Colon (tissue), 2 donors: ENCODE measurements around the gene C1orf159.
"Not testable (repeated sequence)": the region's sequence is repeated elsewhere in the genome, so short reads cannot be mapped to it uniquely, and the experiment has no call there.

Source experiments
- FAIRE-seq: peaks from 2 replicates; lab custom pipeline; 2012; peaks lifted over from hg19 to GRCh38; lab: Jason Lieb, UNC
- donor health status: control.
- donor health status: control.

The C1orf159 gene

GRCh38 chr1:1115786-1116700, at the start of gene C1orf159:
C1orf159 (minus strand) TSS chr1:1116089; CDS start chr1:1091543, 24,546 bp downstream.
- FAIRE-seq: no peak

- FAIRE-seq: no peak
Observed at GRCh38 chr1:1165485-1165884, 49.6 kb upstream of the C1orf159 start.

GRCh38 chr1:1164701-1165451, 49.0 kb upstream of the C1orf159 start:
- no peak for FAIRE-seq

- FAIRE-seq: no peak
Observed at GRCh38 chr1:1164361-1164700, 48.4 kb upstream of the C1orf159 start.

GRCh38 chr1:1163538-1164070, 47.7 kb upstream of the C1orf159 start:
- FAIRE-seq: no peak

GRCh38 chr1:1162597-1163537, 47.0 kb upstream of the C1orf159 start:
- no peak for FAIRE-seq

- FAIRE-seq: no peak
Observed at GRCh38 chr1:1161683-1162079, 45.8 kb upstream of the C1orf159 start.

GRCh38 chr1:1161078-1161682, 45.3 kb upstream of the C1orf159 start:
- FAIRE-seq: no peak

GRCh38 chr1:1160281-1160930, 44.5 kb upstream of the C1orf159 start:
- no peak for FAIRE-seq

- FAIRE-seq: no peak
Observed at GRCh38 chr1:1157914-1158710, 42.2 kb upstream of the C1orf159 start.

- no peak for FAIRE-seq
Observed at GRCh38 chr1:1157426-1157913, 41.6 kb upstream of the C1orf159 start.

- FAIRE-seq: no peak
Observed at GRCh38 chr1:1157033-1157365, 41.1 kb upstream of the C1orf159 start.

- FAIRE-seq: no peak
Observed at GRCh38 chr1:1156140-1157032, 40.5 kb upstream of the C1orf159 start.

GRCh38 chr1:1155258-1155657, 39.4 kb upstream of the C1orf159 start:
- no peak for FAIRE-seq

GRCh38 chr1:1153874-1154273, 38.0 kb upstream of the C1orf159 start:
- no peak for FAIRE-seq

- not testable (repeated sequence) for FAIRE-seq
Observed at GRCh38 chr1:1153215-1153614, 37.3 kb upstream of the C1orf159 start.

- not testable (repeated sequence) for FAIRE-seq
Observed at GRCh38 chr1:1152431-1152830, 36.5 kb upstream of the C1orf159 start.

- FAIRE-seq: no peak
Observed at GRCh38 chr1:1151306-1151705, 35.4 kb upstream of the C1orf159 start.

GRCh38 chr1:1150100-1150499, 34.2 kb upstream of the C1orf159 start:
- no peak for FAIRE-seq
